ENCODE measurements around the gene RYR3. TPM values are rescaled to one million over a fixed set of nuclear protein-coding genes. Genes with fewer than 3 reads are reported as not detected.

Gene RYR3
- total RNA-seq, 2 donors from 2014 or later: 9.9 to 40.1 TPM

DNA sequence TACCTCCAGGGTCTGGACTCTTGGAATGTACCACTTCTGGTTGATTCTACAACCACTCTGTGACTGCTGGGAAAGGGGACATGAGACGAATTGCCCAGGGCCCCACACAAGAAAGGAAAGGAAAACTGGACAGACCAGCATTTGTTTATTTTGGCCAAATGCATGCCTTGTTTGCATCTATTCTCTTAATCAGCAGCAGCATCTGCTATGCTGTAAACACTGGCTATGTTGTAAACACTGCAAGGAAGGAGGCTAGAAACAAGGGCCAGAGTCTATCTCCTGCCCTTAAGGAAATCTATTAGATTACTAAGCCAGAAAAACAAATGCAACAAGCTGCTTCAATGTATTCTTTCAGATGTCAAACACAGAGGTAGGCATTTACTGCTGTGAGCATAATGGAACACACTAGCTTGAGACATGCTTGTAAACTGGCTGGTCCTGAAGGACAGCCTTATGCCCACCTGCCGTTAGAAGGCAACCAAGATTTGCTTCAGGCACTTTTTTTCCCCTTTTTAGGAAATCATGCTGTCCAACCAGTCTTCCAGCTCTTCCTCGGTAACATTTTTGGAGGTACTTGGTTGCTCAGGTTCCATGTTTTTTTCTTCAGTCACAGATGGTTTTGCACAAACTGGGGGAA lies 555.5 kb downstream of the RYR3 start:
- peaks cover 0 to 10% of the 10 kb centered on the region in 2 donors for H3K4me1 ChIP-seq (ENCODE audit: control insufficient read depth in 1 of 2, low read depth in 2 of 2)
- H3K27me3 ChIP-seq (replicated peaks; ENCODE audit: insufficient read depth): no peaks in the 10 kb centered on the region
- DNase-seq (ENCODE audit: low spot score) (no peak), ATAC-seq (ENCODE audit: insufficient number of reproducible peaks, low FRiP score, low read depth) (no peak)
- H3K4me3 ChIP-seq: no peak overlapping the region
- no peak overlapping the region for H3K27ac ChIP-seq
- no peaks in the 10 kb centered on the region for H3K9me3 ChIP-seq
- TF ChIP-seq, protein P1, sequence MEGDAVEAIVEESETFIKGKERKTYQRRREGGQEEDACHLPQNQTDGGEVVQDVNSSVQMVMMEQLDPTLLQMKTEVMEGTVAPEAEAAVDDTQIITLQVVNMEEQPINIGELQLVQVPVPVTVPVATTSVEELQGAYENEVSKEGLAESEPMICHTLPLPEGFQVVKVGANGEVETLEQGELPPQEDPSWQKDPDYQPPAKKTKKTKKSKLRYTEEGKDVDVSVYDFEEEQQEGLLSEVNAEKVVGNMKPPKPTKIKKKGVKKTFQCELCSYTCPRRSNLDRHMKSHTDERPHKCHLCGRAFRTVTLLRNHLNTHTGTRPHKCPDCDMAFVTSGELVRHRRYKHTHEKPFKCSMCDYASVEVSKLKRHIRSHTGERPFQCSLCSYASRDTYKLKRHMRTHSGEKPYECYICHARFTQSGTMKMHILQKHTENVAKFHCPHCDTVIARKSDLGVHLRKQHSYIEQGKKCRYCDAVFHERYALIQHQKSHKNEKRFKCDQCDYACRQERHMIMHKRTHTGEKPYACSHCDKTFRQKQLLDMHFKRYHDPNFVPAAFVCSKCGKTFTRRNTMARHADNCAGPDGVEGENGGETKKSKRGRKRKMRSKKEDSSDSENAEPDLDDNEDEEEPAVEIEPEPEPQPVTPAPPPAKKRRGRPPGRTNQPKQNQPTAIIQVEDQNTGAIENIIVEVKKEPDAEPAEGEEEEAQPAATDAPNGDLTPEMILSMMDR (IDR thresholded peaks at IDR 0.05): no peak
- H3K36me3 ChIP-seq: no peaks in the 10 kb centered on the region

DNA sequence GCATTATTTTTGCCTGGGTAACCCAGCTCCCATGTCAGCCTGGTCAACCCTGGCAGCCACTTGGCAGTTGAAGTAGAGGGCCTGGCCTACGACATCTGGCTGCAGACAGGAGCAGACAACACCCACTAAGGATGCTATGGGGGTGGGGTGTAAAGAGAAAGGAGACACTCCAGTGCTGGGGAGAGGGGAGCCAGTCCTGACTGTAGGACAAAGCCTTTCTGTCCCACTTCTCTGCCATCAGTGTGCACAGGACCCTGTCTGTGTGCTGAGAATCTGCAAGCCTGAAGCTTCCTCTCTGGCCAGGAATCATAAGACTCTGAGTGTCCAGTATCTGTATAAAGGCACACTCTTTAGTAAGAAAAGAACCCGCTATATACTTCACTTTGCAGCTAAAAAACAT lies 561.2 kb downstream of the RYR3 start:
- no peak for DNase-seq (ENCODE audit: low spot score)
- TF ChIP-seq, protein P1 (IDR thresholded peaks at IDR 0.05): no peak
- Histone ChIP-seq H3K36me3 (no peaks in the 10 kb centered on the region), H3K9me3 (no peaks in the 10 kb centered on the region), H3K4me3 (no peak overlapping the region), H3K4me1 (ENCODE audit: control insufficient read depth in 1 of 2, low read depth in 2 of 2) (no peaks in the 10 kb centered on the region), H3K27ac (no peak overlapping the region), H3K27me3 (replicated peaks; ENCODE audit: insufficient read depth) (no peaks in the 10 kb centered on the region)
- no peak for ATAC-seq (ENCODE audit: insufficient number of reproducible peaks, low FRiP score, low read depth)

DNA sequence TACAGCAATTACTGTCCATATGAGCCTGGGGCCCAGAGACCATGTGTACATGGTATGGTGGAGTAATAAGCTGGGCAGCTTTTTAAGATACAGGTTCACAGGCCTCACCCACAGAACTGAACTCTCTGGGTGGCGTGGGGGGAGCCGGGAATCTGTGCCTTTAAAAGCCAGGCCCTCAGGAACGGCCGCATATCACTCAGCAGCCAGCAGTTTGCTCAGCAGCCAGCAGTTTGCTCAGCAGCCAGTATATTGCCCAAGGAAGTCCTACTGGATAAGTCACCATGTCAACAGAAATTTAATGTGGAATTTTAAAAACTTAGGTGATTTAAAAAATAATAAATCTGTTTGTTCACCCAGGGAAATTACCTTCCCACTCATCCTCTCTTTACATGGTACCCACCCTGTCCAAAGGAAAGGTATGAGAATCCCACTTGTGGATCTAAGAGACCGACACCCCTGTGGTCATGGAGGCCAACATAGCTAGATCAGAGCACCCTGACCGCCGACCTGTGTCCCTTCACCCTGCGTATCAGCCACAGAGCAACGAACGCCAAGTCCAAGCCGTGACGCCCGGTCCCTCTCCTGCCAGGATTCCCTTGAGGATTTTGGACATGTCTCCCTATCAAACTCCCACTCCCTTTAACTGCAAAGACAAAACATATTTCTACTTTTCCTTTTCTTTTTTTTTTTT lies 561.8 kb downstream of the RYR3 start:
- Histone ChIP-seq H3K4me1 (ENCODE audit: control insufficient read depth in 1 of 2, low read depth in 2 of 2) (no peaks in the 10 kb centered on the region), H3K9me3 (no peaks in the 10 kb centered on the region), H3K4me3 (no peak overlapping the region), H3K27me3 (replicated peaks; ENCODE audit: insufficient read depth) (no peaks in the 10 kb centered on the region), H3K36me3 (no peaks in the 10 kb centered on the region), H3K27ac (no peak overlapping the region)
- TF ChIP-seq, protein P1 (IDR thresholded peaks at IDR 0.05): no peak
- ATAC-seq (ENCODE audit: insufficient number of reproducible peaks, low FRiP score, low read depth) (no peak), DNase-seq (ENCODE audit: low spot score) (no peak)

DNA sequence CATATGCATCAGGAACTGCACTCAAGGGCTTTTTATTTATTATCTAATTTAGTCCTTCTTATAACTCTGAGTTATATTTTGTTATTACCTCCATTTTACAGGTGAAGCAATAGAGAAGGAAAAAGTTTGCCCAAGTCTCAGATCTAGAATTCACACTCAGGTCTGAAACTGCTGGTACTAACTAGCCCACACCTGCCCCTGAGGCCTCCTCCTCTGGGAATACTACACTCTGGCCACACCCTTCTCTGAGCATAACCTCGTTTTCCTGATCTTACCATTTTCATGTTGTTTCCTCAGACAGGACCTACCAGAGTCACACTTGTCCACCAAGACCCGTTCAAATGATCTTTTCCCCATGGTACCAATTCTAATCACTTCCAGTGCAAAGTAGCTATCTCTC lies 563.4 kb downstream of the RYR3 start:
- H3K9me3 ChIP-seq: no peaks in the 10 kb centered on the region
- TF ChIP-seq, protein P1 (IDR thresholded peaks at IDR 0.05): no peak
- H3K4me3 ChIP-seq: no peak overlapping the region
- H3K36me3 ChIP-seq: no peaks in the 10 kb centered on the region
- no peaks in the 10 kb centered on the region for H3K4me1 ChIP-seq (ENCODE audit: control insufficient read depth in 1 of 2, low read depth in 2 of 2)
- ATAC-seq (ENCODE audit: insufficient number of reproducible peaks, low FRiP score, low read depth) (no peak), DNase-seq (ENCODE audit: low spot score) (no peak)
- no peaks in the 10 kb centered on the region for H3K27me3 ChIP-seq (replicated peaks; ENCODE audit: insufficient read depth)
- no peak overlapping the region for H3K27ac ChIP-seq

DNA sequence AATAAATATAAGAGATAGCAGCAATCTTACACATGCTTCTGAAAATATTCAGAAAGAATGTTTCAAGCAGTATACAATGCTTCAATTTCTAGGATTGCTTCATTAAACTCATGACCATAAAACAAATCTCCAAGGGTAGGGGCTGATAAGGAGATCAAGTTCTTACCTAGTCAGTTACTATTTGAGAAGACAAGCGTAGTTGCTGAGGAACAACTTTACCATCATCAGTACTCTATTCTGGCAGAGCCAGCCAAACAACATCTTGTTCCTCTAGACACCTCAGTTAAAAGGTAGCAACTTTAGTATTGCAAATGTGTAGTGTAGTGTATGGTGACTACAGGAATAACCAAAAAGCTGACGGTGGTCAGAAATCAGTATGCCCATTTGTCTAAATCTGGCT lies 572.2 kb downstream of the RYR3 start:
- ATAC-seq (ENCODE audit: insufficient number of reproducible peaks, low FRiP score, low read depth): no peak
- Histone ChIP-seq H3K27me3 (replicated peaks; ENCODE audit: insufficient read depth) (no peaks in the 10 kb centered on the region), H3K27ac (no peak overlapping the region), H3K9me3 (no peaks in the 10 kb centered on the region), H3K4me1 (ENCODE audit: control insufficient read depth in 1 of 2, low read depth in 2 of 2) (no peaks in the 10 kb centered on the region), H3K36me3 (no peaks in the 10 kb centered on the region), H3K4me3 (no peak overlapping the region)
- TF ChIP-seq, protein P1 (IDR thresholded peaks at IDR 0.05): no peak
- no peak for DNase-seq (ENCODE audit: low spot score)

All from thoracic aorta (tissue), 2 donors.